ENCODE measurements around the gene F2R. TPM values are rescaled to one million over a fixed set of nuclear protein-coding genes. Genes with fewer than 3 reads are reported as not detected.
"Not testable (repeated sequence)": the region's sequence is repeated elsewhere in the genome, so short reads cannot be mapped to it uniquely, and the experiment has no call there.

F2R gene
- 38.8 TPM for total RNA-seq

DNA sequence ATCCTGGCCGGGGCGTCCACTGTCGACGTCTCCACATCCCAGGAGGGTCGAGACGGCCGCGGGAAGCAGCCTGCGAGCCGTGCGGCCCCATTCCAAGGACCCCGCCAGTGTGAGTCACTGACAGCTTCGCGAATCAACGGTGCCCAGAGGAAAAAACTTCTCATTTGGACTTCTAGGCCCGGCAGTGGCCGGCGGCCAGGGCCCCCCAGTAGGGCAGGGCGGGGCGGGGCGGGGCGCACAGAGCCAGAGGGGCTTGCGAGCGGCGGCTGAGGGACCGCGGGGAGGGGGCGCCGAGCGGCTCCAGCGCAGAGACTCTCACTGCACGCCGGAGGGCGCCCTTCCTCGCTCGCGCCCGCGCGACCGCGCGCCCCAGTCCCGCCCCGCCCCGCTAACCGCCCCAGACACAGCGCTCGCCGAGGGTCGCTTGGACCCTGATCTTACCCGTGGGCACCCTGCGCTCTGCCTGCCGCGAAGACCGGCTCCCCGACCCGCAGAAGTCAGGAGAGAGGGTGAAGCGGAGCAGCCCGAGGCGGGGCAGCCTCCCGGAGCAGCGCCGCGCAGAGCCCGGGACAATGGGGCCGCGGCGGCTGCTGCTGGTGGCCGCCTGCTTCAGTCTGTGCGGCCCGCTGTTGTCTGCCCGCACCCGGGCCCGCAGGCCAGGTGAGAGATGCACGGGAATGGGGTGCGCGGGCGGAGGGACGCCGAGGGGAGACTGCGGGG is at the start of gene F2R:
Gene F2R, plus strand, starts transcription at position 391 of the 720 bp plus-strand sequence. Its CDS starts 182 bp downstream, at position 573.
- DNase-seq = peak; percentile 83

DNA sequence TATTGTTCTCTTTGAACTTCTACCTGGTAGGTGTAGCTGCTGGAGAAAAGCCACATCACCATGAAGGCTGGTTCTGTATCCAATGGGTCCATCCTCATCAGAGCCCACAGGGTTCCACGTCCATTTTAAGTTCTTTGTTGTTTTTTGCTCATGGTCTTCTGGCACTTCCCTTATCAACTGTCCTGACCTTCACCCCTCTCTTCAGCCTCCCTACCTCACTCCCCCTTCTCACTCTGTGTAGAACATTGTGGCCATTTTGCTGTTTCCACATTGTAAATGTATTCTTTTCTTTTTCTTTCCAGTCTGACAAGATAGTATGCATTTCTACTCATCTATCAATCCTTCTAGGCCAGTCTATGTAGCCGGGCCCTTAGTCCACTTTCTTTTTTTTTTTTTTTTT is 48.4 kb upstream of the F2R start:
- no peak for DNase-seq

DNA sequence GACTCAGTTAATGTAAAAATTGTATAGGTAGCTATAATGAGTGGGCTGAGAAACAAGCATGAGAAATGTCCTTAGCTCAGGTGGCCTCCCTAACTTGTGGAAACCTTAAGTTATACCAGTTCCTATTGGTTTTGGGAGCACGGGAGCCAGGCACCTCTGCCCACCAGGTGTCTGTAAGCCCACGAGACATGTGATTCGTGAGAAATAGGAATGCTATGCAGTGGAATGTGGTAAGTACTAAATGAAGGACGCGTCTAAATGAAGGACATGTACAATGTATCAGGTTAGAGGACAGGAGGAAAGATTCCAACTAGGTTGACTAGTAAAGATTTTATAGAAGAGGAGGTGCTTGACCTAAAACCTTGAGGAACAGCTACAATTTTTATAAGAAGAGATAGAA is 46.7 kb upstream of the F2R start:
- DNase-seq = no peak

DNA sequence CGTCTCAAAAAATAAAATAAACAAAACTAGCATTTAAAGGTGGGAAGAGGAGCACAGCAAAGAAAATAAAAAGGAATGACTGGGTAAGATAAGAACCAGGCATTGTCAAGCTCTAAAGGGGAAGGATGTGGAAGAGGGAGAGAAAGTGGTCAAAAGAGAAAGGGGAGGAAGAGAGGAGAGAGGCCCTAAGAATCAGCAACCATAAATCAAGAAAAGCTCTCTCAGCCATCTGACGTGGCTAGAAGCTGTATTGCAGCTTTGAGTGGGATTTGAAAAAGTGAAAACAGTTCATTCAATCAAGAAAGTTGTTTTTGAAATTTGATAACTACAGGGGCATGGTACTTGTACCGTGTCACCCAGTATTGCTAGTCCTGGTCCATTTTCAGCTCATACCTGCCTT is 45.4 kb upstream of the F2R start:
- no peak for DNase-seq

DNA sequence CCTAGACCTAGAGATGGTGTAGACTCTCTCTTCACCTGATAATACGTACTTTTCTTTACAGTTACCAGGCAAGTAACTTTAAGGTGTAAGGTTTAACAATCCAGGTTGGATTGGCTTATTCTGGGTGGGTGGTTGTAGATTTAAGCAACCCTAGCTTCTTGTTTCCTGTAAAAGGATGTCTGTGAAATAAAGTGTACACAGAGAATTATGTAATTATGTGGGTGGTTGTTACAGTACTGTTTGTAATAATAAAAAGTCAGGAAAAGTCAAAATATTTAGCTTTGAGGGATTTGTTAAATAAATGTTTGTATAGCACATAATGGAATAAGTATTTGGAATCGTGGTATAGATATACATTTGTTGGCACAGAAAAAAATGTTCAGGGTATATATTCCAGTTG is 43.7 kb upstream of the F2R start:
- no peak for DNase-seq

DNA sequence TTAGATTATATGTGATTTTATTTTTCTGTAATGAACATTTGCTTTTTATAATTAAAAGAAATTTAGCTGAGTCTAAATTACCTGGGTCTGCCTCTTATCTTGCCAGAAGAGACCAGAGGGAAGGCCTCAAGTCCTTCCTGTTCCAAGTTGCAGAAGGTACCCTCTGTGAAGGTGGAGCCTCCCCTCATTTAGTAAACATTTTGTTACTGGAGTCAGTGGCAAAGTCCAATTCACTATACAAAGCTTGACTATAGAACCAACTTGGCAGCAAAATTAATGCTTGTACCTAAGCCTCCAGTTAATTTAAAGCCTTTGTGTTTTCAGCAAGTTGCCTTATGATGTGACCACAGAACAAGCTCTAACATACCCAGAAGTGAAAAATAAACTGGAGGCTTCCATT is 42.8 kb upstream of the F2R start:
- DNase-seq = no peak

DNA sequence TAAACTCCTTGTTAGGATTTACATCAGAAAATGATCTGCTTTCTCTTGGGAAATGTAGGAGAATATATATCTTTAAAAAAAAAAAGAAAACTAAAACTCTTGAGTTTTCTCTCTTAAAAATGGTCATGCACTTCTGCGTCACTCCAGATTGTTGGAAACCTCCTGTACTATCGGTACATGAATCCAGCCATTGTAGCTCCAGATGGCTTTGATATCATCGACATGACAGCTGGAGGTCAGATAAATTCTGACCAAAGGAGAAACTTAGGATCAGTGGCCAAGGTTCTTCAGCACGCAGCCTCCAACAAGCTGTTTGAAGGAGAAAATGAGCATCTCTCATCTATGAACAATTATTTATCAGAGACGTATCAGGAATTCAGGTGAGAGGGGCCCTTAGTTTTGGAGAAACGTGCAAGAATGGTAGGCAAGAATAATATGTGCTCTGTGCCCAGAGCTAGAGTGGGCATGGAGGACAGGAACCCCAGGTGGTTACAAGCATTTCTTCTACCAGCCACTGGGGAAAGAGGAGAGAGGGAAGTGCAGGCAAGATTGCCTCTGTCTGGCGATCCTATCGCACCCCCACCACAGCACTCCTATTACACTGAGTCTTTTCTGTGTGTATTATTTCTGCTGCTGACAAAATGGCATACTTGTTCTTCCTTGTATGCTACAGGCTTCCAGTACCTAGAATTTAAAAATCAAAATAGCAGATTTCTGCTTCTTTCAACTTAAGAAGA is 41.4 kb upstream of the F2R start:
- DNase-seq = no peak

DNA sequence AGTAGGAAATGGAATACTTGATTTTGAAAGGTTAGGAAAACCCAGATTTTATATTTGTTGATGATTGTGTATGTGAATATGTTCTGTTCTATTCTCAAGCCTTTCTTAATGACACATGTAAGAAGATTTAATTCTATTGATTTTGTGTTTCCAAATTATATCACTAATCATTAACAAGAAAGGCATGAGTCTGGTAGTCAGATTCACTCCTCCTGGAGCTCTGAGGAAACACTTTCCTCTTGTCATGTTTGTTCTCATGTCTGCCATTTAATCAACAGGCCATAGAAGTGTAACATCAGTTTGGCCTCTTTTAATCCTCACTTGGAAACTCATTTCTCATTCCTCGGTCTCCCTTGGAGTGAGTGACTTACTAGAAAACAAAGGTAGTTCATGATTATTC is 40.6 kb upstream of the F2R start:
- no peak for DNase-seq

DNA sequence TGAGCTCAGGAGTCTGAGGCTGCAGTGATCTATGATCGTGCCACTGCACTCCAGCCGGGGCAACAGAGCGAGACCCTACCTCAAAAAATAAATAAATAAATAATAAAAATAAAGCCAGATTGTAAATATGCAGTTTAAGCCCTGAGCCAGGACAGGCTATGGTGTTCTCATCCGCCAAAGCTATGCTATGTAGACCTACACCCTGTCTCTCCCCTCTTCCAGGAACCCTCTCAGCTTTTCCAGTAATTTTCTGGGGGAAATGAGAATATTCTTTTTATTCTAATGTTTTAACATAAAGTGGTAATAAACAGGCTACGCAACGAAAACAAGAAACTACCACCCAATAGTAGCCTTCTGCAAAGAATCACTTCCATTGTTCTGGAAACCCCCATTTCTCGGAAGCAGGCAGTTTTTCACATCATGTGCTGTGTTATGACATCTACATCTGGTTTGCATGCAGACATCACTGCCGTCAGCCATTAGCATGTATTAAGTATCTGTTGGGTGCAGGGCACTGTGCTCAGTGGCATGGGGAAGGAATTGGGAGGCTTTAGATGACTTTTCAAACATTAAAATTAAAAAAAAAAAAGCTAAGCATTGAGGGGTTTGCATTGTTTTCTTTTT is 38.0 kb upstream of the F2R start:
- no peak for DNase-seq

DNA sequence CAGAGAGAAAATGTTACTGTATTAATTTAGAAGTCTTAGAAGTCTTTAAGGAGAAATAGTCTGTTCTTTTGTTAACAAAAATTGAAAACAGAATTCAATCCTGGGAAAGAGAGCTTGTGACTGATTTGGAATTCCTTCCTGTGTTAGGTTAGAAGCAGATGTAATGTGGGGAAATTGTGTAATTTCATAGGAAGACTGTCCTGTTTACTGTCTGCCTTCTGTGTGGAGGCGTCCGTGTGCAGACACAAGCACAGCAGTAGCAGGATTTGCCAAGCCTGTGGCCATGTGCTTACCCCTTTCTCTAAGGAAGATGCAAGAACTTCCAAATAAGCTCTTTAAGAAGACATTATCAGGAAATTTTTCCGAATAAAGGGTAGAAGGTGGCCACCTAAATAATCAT is 36.7 kb upstream of the F2R start:
- peak; percentile 53 for DNase-seq

DNA sequence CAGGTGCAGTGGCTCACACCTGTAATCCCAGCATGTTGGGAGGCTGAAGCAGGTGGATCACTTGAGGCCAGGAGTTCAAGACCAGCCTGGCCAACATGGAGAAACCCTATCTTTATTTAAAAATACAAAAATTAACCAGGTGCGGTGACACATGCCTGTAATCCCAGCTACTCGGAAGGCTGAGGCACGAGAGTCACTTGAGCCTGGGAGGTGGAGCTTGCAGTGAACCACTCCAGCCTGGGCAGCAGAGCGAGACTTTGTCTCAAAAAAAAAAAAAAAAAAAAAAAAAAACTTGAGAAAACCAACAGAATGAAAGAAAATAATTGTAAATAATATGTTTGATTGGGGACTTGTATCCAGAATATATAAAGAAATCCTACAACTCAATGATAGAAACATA is 35.1 kb upstream of the F2R start:
- DNase-seq = not testable (repeated sequence)

DNA sequence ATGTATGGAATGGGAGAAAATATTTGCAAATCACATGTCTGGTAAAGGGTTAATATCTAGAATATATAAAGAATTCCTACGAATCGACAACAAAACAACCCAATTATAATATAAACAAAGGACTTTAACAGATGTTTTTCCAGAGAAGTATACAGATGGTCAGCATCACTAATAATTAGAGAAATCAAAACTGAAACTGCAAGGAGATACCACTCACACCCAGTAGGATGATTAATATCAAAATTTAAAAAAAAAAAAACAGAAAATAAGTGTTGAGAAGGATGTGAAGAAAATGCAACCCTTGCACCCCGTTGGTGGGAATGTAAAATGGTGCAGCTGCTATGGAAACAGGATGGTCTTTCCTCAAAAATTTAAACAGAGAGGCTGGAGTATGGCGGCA is 34.6 kb upstream of the F2R start:
- no peak for DNase-seq

DNA sequence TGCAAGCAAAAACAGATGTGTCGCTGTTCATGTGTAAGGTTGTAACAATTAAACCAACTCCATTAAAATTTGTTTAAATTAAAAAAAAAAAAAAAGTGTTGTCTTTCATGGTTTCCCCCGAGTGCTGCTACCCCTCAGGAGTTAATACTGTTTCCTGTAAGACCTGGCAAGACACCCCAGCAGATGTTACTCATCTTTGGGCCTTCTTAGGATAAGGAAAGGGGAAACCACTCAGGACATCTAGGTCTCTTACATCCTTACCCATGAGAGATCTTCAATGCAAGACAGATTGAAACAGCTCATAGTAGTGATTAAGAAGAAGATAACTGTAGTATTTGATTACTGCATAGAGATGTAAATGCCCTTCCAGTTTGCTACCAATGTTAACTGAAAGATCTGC is 33.5 kb upstream of the F2R start:
- peak; percentile 33 for DNase-seq

DNA sequence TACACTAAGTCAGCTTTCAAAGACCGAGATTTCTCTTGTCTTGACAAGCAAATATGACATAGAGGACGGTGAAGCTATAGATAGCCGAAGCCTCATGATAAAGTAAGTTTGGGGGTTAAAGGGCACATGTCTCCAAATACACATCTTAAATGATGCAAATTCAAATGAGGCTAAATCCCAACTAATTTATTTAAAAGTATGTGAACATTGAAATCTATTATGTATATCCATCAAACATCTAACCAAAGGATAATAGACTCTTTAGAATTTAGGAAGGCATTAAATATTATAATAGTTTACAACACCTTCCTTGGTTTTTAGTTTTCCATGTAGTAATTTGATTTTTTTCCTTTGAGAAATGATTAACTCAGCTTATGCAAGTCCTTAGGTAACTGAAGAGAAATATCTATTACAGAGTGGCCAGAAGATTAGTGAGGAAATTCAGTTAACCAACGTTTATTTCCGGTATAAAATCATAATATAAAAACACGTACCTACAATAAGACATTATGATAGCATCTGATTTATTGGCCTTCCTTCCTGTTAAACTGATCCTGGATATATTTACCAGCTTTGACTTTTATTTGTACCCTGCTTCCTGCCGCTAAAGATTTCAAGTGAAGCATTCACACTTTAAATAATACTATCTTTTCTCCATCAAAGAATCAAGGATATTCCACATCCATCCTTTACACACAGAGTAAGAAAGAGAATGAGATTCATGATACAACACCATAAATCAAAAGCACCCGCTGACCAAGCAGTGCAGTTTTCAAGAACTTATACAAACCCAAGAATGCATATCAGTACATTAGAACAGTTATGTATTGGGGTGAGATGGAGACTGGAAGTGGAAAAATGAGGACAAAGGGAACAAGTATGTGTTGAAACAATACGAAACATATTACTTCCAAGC is 31.9 kb upstream of the F2R start:
- DNase-seq = no peak

DNA sequence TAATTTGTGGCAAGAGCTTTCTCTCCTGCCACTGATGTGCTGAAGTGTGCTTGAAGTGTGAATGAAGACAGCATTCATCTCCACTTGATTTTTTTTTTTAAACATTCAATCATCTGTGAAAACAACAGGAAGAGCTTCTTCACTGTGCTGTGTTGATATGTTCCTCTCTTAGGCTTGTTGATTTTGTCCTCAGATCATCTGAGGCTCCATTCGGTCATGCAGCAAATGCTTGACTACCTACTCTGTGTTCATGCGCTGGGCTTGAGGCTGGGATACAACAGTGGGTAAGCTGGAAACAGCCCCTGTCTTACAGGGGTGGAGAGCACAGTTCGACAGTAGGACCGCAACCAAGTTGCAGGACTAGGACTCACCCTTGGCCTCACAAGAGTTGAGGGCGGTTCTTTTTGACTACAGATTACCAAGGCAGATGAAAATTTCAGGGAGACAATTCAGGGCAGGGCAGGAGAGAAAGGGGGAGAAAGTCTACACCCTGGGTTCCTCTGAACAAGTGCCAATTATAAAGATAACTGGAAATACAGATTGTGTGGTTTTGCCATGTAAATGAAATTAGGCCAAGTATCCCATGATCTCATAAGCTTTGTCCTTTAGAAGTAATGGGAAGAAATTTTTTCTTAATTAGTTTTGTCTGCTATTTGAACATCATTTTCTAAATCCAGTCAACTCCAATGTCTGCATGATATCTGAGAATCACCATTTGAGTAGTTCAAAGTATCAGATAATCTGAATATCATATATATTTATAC is 31.0 kb upstream of the F2R start:
- no peak for DNase-seq

DNA sequence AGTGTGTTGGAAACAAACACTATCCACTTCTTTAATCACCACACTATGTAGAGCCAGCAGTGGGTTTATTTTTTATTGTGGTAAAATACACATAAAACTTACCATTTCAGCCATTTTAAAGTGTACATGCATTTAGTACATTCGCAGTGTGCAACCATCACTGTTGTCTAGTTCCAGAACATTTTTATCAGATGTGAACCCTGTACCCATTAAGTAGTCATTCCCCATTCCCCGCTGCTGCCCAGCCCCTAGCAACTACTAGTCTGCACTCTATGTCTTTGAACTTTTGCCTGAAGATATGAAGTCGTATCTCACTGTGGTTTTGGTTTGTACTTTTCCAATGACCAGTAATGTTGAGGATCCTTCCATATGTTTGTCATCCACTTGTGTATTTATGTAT is 30.2 kb upstream of the F2R start:
- no peak for DNase-seq

DNA sequence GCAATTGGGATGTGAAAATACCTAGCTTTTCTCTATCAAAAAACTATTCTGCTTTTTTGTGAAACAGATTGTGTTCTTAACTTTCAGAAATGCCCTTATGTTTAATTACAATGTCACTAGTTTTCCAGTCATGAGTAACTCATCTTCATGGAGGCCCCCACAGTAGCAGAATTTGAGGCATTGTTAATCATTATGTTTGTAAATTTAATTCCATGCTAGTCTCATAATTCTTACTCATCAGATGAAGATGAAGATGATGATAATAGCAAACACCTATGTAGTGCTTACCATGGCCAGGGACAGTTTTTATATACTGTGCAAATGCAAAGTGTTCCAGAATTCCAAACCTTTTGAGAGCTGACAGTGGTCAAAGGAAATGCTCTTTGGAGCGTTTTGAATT is 27.7 kb upstream of the F2R start:
- DNase-seq = no peak

DNA sequence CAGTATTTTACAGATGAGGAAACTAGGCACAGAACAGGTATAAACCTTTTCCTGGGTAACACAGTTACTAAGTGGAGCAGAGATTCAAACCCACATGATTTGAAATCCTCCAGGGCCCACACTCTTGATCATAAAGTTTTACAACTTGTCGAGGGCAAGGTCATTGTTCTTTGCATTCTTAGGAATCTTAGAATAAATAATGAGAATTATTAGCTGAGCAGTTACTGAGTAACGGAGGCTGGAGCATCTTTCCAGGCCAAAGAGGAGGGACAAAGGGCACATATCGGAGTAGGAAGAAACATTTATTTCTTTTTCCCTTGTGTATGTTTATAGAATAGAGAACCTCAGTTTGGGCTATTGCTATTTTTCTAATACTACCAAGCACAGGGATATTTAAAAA is 27.1 kb upstream of the F2R start:
- DNase-seq = no peak

DNA sequence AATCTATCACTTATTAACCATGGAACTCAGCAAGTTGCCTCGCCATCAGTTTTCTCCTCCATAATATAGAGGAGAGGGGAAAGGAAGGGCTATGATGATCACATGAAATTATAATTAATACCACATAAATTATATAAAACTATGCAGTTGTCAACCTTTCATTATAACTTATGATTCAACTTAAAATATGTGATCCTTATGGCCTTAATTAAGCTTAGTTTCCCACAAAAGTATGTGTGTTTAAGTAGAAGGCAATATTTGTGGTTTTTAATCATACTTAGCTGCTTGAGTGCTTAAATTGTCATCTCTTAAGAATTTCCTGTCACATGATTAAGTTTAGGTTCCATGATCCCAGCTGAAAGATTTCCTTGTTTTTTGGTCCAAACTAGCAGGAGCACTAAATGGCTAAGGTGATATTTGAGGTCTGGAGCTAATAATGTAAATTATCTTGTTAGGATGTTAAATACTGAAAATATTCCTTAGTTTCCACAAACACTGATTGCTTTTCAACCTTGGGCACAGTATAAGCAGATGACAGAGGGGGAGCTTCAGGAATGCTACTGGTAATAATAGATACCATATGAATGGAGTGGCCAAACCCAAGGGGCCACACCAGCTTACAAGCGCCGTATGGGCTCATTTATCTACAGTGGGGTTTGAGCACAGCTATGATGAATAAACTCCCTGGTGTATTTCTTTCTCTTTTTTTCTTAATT is 26.4 kb upstream of the F2R start:
- DNase-seq = no peak

DNA sequence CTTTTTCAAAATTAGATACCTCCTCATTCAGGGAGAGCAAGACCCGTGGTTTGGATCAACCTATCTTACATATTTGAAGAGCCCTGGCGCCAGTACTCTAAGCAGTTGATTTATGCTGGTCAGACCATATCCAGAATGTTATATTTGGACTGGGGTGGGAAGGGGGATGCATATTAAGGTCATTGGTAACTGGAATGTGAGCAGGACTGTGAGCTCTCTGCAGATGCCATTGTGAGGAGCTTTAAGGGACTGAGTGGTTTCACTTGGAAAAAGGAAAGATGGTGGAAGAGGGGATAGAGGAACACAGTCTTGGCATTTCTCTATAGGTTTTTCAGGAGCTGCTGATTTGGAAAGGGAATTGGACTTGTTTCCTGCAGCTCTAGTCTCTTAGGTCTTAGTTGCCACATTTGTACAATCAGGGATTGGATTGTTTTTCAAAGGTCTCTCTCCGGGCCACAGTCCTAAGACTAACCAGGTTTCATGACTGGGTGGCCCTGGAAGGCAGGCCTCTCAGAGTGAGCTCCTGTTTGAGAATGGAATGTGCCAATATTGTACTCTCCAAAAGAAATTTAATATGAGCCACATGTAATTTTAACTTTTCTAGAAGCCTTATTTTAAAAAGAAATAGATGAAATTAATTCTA is 25.8 kb upstream of the F2R start:
- DNase-seq = no peak

All from tongue (tissue), 2 donors.